HFF-Myc (cell line): ENCODE measurements around the gene GOLGA6L9.
"Not testable (repeated sequence)": the region's sequence is repeated elsewhere in the genome, so short reads cannot be mapped to it uniquely, and the experiment has no call there.

Experiments used
- DNase-seq: peaks from one replicate; pipeline ENCODE4 v3.0.0-alpha.2; 2011; ENCODE audit warnings: low read depth; ENCODE audit errors: extremely low read depth
- H3K4me3 ChIP-seq: replicated peaks from 2 replicates; pipeline ENCODE4 v1.5.1; 2011; ENCODE audit warnings: low read depth, mild to moderate bottlenecking, control low read depth, low read length
- CTCF ChIP-seq: IDR thresholded peaks from 2 replicates; pipeline ENCODE4 v1.5.1; 2012; ENCODE audit warnings: mild to moderate bottlenecking, low read depth, low read length, control low read depth; ENCODE audit errors: missing control alignments

The GOLGA6L9 gene

GRCh38 chr15:82411595-82411994 lies 18.0 kb upstream of the GOLGA6L9 start:
- not testable (repeated sequence) for DNase-seq, H3K4me3 ChIP-seq

DNA sequence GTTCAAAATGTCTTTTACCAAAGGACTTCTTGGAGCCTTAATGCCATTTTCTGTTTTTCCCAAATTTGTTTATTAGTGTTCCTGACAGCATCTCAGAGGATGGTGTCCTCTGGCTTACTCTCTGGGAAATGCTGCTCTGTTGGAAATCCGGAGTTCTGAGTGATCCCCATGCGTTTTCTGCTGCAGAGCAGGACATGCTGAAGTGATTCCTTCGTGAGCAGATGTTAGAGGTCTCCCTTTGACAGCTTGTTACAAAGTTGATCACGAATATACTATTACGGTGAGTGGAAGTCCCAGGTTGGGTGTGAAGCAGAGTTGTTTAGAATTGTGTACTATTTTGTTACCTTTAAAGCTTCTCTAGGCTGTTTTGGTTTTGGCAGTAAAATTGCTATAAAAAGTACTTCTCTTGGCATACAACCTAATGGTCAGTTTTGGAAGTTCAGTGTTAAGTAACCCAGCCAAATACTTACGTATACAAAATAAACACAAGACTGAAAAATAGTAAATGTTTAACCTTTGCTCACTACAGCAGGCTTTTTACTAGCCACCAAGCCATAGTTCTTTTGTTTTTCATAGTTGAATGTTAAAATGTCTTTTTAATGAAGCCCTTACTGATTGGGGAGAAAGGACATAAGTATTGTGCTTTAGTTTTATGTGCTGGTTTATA lies 15.0 kb upstream of the GOLGA6L9 start:
- not testable (repeated sequence) for DNase-seq, H3K4me3 ChIP-seq

- H3K4me3 ChIP-seq, DNase-seq: not testable (repeated sequence)
Measured at GRCh38 chr15:82420516-82420915, 9.1 kb upstream of the GOLGA6L9 start.

DNA sequence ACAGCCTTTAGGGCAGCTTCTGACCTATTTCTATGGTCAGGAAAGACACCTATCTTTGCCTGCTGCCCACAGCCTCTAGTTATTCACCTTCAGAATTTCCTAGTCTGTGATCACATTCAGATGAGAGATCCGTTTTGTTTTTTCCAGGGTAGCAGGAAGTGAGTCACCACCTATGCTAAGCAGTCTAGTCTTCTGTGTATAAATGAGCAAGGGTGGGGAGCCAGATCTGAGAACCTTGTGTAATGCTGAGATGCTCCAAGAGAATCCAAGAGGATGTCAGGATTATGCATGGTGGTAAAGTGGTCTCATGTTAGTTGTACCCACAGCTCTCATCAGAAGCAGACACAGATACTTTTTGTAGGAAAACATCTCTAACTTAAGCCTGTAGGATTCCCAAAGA lies 8.7 kb upstream of the GOLGA6L9 start:
- H3K4me3 ChIP-seq, DNase-seq: not testable (repeated sequence)

- DNase-seq, H3K4me3 ChIP-seq: not testable (repeated sequence)
Measured at GRCh38 chr15:82427117-82427516, 2.5 kb upstream of the GOLGA6L9 start.

GRCh38 chr15:82445420-82445819 lies 15.8 kb downstream of the GOLGA6L9 start:
- DNase-seq, result not testable (repeated sequence)
- H3K4me3 ChIP-seq, result peak overlapping the region; percentile 29

DNA sequence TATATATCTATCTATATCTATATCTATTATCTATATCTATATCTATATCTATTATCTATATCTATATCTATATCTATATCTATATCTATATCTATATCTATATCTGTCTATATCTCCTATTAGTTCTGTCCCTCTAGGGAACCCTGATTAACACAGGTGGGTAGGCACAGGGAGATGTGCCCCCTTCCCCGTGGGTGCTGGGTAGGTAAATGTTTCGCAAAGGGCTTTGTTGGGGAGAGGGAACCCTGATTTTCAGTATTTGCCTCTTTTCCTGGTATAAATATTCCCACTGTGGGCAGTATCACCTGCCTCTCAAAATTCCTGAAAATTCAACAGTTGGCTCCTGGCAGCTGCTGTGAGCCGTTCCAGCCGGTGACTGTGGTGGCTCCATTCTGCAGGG lies 27.7 kb downstream of the GOLGA6L9 start:
- H3K4me3 ChIP-seq, DNase-seq: not testable (repeated sequence)

GRCh38 chr15:82465629-82466028 lies 36.0 kb downstream of the GOLGA6L9 start:
- H3K4me3 ChIP-seq, DNase-seq: not testable (repeated sequence)

- not testable (repeated sequence) for H3K4me3 ChIP-seq, DNase-seq
- peak; percentile 4 for TF ChIP-seq CTCF
Measured at GRCh38 chr15:82468205-82468604, 38.6 kb downstream of the GOLGA6L9 start.

DNA sequence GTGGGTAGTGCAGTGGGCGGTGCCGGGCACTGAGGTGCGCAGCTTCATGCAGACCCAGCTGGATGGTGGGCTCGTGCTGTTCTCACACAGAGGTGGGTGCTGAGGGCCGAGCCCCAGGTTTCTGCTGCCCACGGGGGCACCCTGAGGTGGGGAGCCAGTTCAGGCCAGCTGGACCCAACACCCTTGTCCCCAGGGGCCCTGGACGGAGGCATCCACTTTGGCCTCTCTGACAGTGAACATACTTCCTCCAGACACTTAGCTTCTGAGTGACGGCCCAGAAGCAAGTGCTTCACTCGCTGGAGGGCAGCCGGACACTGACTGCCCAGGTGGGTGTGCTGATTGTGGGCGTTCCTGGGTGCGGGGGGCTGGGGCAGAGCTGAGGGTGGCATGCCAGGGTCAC lies 39.8 kb downstream of the GOLGA6L9 start:
- not testable (repeated sequence) for H3K4me3 ChIP-seq, DNase-seq

DNA sequence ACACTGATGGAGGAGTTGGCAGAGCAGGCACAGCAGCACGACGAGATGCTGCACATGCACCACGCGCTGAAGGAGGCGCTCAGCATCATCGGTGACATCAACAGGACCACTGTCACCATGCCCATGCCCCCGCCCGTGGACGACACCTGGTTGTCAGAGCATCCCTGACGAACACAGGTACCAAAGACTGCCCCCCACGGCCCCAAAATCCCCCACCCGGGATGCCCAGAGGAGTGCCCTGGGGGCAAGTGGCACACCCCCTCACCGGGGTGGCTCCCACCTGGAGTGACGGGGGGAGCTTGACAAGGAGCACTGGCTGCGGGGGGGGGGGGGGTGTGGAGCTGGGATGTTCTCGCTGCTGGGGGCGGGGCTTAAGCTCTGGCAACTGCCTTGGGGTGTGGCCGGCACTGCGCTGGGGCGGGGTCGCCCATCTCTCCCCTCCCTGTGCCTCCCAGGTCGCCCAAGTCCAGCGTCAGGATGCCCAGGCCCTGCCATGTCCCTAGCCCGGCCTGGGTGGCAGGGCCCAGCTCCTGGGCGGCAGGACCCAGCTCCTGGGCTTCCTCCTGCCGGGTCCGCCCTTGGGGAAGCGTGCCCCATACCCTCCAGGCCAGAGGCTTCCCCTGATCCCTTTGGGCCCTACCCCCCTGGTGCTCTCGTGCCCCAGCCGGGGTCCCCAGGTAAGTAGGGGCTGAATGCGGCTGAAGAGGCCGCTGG lies 42.8 kb downstream of the GOLGA6L9 start:
- DNase-seq, H3K4me3 ChIP-seq: not testable (repeated sequence)

DNA sequence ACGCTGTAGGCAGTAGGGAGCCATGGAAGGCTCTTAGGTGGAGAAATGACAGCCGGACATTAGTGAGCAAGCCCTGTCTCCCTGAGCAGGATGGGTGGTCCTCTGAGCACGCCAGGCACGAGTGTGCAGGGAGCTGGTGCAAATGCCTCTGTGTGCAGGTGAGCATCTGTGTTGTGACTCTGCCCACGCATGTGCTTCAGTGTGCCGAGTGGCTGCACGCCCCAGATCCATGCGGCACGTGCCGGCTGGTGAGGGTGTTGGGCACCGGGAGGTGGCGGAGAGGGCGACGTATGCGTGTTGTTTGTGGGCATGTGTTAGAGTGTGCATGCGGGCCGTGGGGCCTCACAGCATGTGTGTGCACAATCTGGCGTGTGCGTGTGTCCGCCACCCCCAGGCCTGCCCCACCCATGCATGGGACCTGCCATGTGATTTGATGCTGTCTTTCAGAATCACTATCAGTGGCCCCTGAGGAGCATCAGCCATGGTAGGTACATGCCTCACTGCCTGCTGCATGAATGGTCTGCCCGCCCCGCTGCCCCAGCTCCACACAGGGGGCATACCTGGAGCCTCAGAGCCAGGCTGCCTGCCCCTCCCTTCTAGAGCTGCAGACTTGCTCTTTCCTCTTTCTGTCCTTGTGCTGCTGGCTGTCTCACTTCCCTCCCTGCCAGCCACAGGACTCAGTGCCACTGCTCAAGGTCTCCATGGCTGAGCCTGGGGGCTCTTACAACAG lies 45.1 kb downstream of the GOLGA6L9 start:
- DNase-seq, H3K4me3 ChIP-seq: not testable (repeated sequence)

- H3K4me3 ChIP-seq, DNase-seq: not testable (repeated sequence)
Measured at GRCh38 chr15:82475345-82475967, 45.8 kb downstream of the GOLGA6L9 start.

GRCh38 chr15:82476697-82477342 lies 47.2 kb downstream of the GOLGA6L9 start:
- not testable (repeated sequence) for H3K4me3 ChIP-seq, DNase-seq

DNA sequence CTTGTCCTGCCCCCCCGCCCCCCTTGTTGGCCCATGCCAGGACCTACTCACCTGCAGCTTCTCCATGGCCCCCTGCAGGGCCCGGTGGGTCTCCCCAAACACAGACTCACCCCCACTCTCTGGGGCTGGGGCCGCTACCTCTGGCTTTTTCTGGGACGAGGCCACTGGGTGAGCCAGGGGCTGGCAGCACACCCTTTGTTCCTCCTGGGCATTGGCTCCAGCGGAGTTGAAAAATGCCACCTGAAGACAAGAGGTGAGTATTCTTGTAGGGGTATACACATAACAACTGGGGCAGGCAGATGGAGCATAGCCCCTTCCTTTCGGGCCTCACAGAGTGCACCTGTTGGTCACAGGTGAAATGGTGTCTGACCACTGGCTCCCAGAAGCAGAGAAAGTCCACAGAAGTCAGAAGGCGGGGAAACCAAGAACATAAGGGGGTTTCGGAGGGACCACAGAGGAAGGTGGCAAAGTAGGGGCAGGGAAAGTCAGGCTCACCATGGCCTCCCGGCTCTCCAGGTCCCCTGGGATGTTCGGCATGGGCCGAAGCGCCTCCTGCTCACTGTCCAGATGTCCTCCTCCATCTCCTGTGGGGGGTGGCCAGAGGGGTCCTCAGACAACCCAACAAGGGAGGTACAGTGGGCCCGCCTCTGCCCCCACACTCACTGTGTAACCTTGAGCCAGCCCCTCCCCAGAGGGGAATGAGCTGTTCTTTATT lies 47.9 kb downstream of the GOLGA6L9 start:
- DNase-seq, H3K4me3 ChIP-seq: not testable (repeated sequence)
